K562 (cell line): Measurements from ENCODE around the gene UBE2E2. TPM values are rescaled to one million over a fixed set of nuclear protein-coding genes. Genes with fewer than 3 reads are reported as not detected.

ENCODE experiments used
- ATAC-seq: fragments of 200-7000 bp; cut with Tn5 transposase; 3 replicates; pipeline ENCODE4 v1.9.1; 2020; ENCODE audit warnings: moderate library complexity
- BruUV-seq: library from RNA; stranded (reverse); fragments of 400-500 nt; replicated peaks from 2 replicates; lab custom pipeline; 2021; lab: Mats Ljungman, UMichigan
- CTCF ChIA-PET: fragments of 300-600 bp; formaldehyde crosslinking; extraction: SDS; loops from one replicate; lab custom pipeline; 2021; ENCODE audit warnings: low intra/inter-chr PET ratio; lab: Yijun Ruan, JAX
- POLR2A ChIA-PET: fragments of 300-600, 350-650 bp; sonication (Branson Sonifier 250); formaldehyde crosslinking; extraction: SDS; loops from one replicate; lab custom pipeline; 2021; ENCODE audit warnings: antibody characterized with exemption, inconsistent platforms; lab: Yijun Ruan, JAX
- DNase-seq, 4 experiments: peaks; one replicate each; pipeline versions ENCODE4 v3.0.0 to v3.0.0-alpha.2; 2011 to 2018; ENCODE audit warnings: low spot score in 3 of 4, mixed read lengths in 3 of 4; ENCODE audit errors: extremely low read depth in 1 of 4
- FAIRE-seq: peaks from 2 replicates; lab custom pipeline; 2011; peaks lifted over from hg19 to GRCh38; lab: Jason Lieb, UNC
- H2AFZ ChIP-seq: 2 replicates; pipeline ENCODE4 v1.6.0; 2011; ENCODE audit warnings: low read depth, low read length, control low read depth, inconsistent platforms
- H3K27ac ChIP-seq: fragments of 200-600 bp; 3 replicates; pipeline ENCODE4 v1.8.0; 2011; ENCODE audit warnings: low read depth, mild to moderate bottlenecking, control low read depth, inconsistent platforms, low read length, moderate library complexity, mixed read lengths; ENCODE audit errors: extremely low read depth
- H3K27me3 ChIP-seq, 2 experiments: fragments of 300-600 bp in 1 of 2; 2 replicates in 1 of 2; 3 replicates in 1 of 2; pipeline versions ENCODE4 v1.6.0 to v1.8.0; 2011; ENCODE audit warnings: inconsistent platforms in 2 of 2, low read length in 2 of 2, mild to moderate bottlenecking in 1 of 2, mixed read lengths in 1 of 2, moderate library complexity in 1 of 2; ENCODE audit not compliant: control insufficient read depth in 2 of 2, insufficient read depth in 2 of 2
- H3K36me3 ChIP-seq: fragments of 300-600 bp; 3 replicates; pipeline ENCODE4 v1.8.0; 2011; ENCODE audit warnings: mild to moderate bottlenecking, low read length, inconsistent platforms; ENCODE audit not compliant: control insufficient read depth, insufficient read depth
- H3K4me1 ChIP-seq, 2 experiments: fragments of 200-600 bp in 1 of 2; replicated peaks in 1 of 2; 2 replicates in 1 of 2; 3 replicates in 1 of 2; pipeline versions ENCODE4 v1.5.1 to v1.8.0; 2011; ENCODE audit warnings: inconsistent platforms in 2 of 2, low read length in 2 of 2, mild to moderate bottlenecking in 1 of 2, mixed read lengths in 1 of 2, moderate library complexity in 1 of 2; ENCODE audit not compliant: control insufficient read depth in 2 of 2, insufficient read depth in 2 of 2
- H3K4me2 ChIP-seq: 2 replicates; pipeline ENCODE4 v1.6.1; 2011; ENCODE audit warnings: low read length, control low read depth, inconsistent platforms, mixed read lengths; ENCODE audit not compliant: insufficient read depth
- H3K4me3 ChIP-seq: fragments of 200-600 bp; sonication (generic), shearing (Covaris generic); 2 replicates; pipeline ENCODE4 v1.5.1; 2016; ENCODE audit warnings: control low read depth, inconsistent platforms
- H3K79me2 ChIP-seq: fragments of 200-600 bp; 3 replicates; pipeline ENCODE4 v1.8.0; 2011; ENCODE audit warnings: low read length, inconsistent platforms; ENCODE audit not compliant: control insufficient read depth, insufficient read depth
- H3K9ac ChIP-seq, 2 experiments: 2 replicates each; pipeline versions ENCODE4 v1.6.0 to v1.6.1; 2011; ENCODE audit warnings: low read depth in 2 of 2, low read length in 2 of 2, control low read depth in 1 of 2, inconsistent platforms in 1 of 2, mild to moderate bottlenecking in 1 of 2, mixed read lengths in 1 of 2; ENCODE audit not compliant: insufficient read depth in 1 of 2
- H3K9me1 ChIP-seq: one replicate; pipeline ENCODE4 v1.6.0; 2011; ENCODE audit warnings: inconsistent platforms, mild to moderate bottlenecking, low read length, moderate library complexity; ENCODE audit not compliant: control insufficient read depth, insufficient read depth
- H3K9me3 ChIP-seq: replicated peaks from 2 replicates; pipeline ENCODE4 v1.5.1; 2011; ENCODE audit warnings: low read depth, low read length, inconsistent platforms; ENCODE audit not compliant: control insufficient read depth, insufficient read depth
- H4K20me1 ChIP-seq: replicated peaks from 2 replicates; pipeline ENCODE4 v1.6.1; 2011; ENCODE audit warnings: low read length, inconsistent platforms, mixed read lengths; ENCODE audit not compliant: control insufficient read depth, insufficient read depth
- EGR1 ChIP-seq: fragments of 450-650 bp; conservative IDR thresholded peaks from 2 replicates; pipeline ENCODE4 v1.6.1; 2017; ENCODE audit warnings: mild to moderate bottlenecking
- ELF1 ChIP-seq: fragments of 200-800 bp; sonication (Bioruptor generic); IDR thresholded peaks from 2 replicates; pipeline ENCODE4 v1.6.1; 2016; ENCODE audit warnings: missing genetic modification characterization, missing compliant biosample characterization
- EP400 ChIP-seq: fragments of 450-650 bp; IDR thresholded peaks from 2 replicates; pipeline ENCODE4 v1.6.1; 2017; ENCODE audit warnings: antibody characterized with exemption, mild to moderate bottlenecking, moderate library complexity
- HDAC2 ChIP-seq: fragments of 450-650 bp; IDR thresholded peaks from 2 replicates; pipeline ENCODE4 v1.6.1; 2016; ENCODE audit warnings: mild to moderate bottlenecking
- HNRNPH1 ChIP-seq: fragments of 200-400 bp; formaldehyde crosslinking; optimal IDR thresholded peaks from 2 replicates; pipeline ENCODE3; 2017; ENCODE audit warnings: low read depth, mild to moderate bottlenecking, low read length, moderate library complexity
- HNRNPLL ChIP-seq: fragments of 200-400 bp; formaldehyde crosslinking; IDR thresholded peaks from 2 replicates; pipeline ENCODE4 v1.6.1; 2017; ENCODE audit warnings: low read length, low read depth, mild to moderate bottlenecking; ENCODE audit not compliant: poor library complexity, severe bottlenecking
- NFIC ChIP-seq: fragments of 450-650 bp; IDR thresholded peaks from 2 replicates; pipeline ENCODE4 v1.6.1; 2017; ENCODE audit warnings: mild to moderate bottlenecking, inconsistent platforms
- NFXL1 ChIP-seq: fragments of 450-650 bp; formaldehyde crosslinking; IDR thresholded peaks from 2 replicates; pipeline ENCODE4 v1.4.0; 2021; ENCODE audit warnings: mild to moderate bottlenecking
- POLR2G ChIP-seq: fragments of 200-400 bp; formaldehyde crosslinking; IDR thresholded peaks from 2 replicates; pipeline ENCODE4 v1.6.1; 2017; ENCODE audit warnings: low read depth, mild to moderate bottlenecking, antibody characterized with exemption, low read length, moderate library complexity
- POLR2H ChIP-seq: IDR thresholded peaks from 2 replicates; pipeline ENCODE4 v1.6.1; 2016; ENCODE audit warnings: missing genetic modification characterization, low read depth, mild to moderate bottlenecking, control low read depth, missing compliant biosample characterization, moderate library complexity
- PYGO2 ChIP-seq: fragments of 450-650 bp; IDR thresholded peaks from 2 replicates; pipeline ENCODE4 v1.6.1; 2016; ENCODE audit warnings: mild to moderate bottlenecking, missing genetic modification characterization, moderate library complexity, missing compliant biosample characterization
- SNRNP70 ChIP-seq: fragments of 200-400 bp; formaldehyde crosslinking; optimal IDR thresholded peaks from 2 replicates; pipeline ENCODE3; 2017; ENCODE audit warnings: low read depth, low read length
- ZNF12 ChIP-seq: sonication (generic); formaldehyde crosslinking; IDR thresholded peaks from 2 replicates; pipeline ENCODE4 v1.4.0; 2020; ENCODE audit warnings: mild to moderate bottlenecking, missing genetic modification reagents
- ZNF76 ChIP-seq: fragments of 250-450 bp; sonication (Bioruptor Pico); IDR thresholded peaks from 2 replicates; pipeline ENCODE4 v1.4.0; 2020; ENCODE audit warnings: mild to moderate bottlenecking, moderate library complexity, borderline replicate concordance
- WGBS: fragments of 100-300 bp; shearing (Covaris generic); methylation state at CpG from one replicate; pipeline ENCODE4 v1.1.6; 2016; ENCODE audit warnings: low coverage, mixed read lengths; ENCODE audit not compliant: insufficient coverage; ENCODE audit errors: missing lambda C conversion rate; 5-methylcytosine and 5-hydroxymethylcytosine counted together
- in situ Hi-C: fragments of 300-500 bp; cut with MboI; formaldehyde crosslinking; loops from 4 replicates; pipeline ENCODE4 v1.15.0; 2018; ENCODE audit warnings: inconsistent platforms, mixed read lengths
- intact Hi-C: fragments of 100-400 bp; cut with micrococcal nuclease; formaldehyde crosslinking; loops from 2 replicates; pipeline ENCODE4 v1.14.2; 2022
- polyA plus RNA-seq, 8 experiments: library from polyadenylated mRNA; depleted of rRNA in 4 of 8; stranded (reverse) in 5 of 8; unstranded in 3 of 8; fragments of >200 nt; fragmentation: Nextera tagmentation in 2 of 8; fragmentation: Illumina TruSeq in 1 of 8; extraction: Ambion mirVana in 2 of 8; extraction: Trizol in 1 of 8; gene quantifications; 2 replicates each; pipeline versions ENCODE4 v1.2.1 to v1.2.3, GENCODE V29; 2011 to 2014; ENCODE audit warnings: inconsistent platforms in 1 of 8, missing spikeins in 1 of 8
- total RNA-seq, 7 experiments: library from RNA; depleted of rRNA in 6 of 7; stranded (reverse); fragments of >200 nt in 6 of 7; fragmentation: Illumina TruSeq in 2 of 7; extraction: Trizol in 2 of 7; gene quantifications; 2 replicates each; pipeline versions ENCODE4 v1.2.1 to v1.2.3, GENCODE V29; 2011 to 2021; ENCODE audit warnings: low replicate concordance in 1 of 7
- TF ChIP-seq, protein P1 (sequence below): fragments of 250-450 bp; sonication (Bioruptor Pico); IDR thresholded peaks from 2 replicates; pipeline ENCODE4 v1.8.0; 2022; ENCODE audit warnings: inconsistent platforms
- TF ChIP-seq, protein P2 (sequence below): fragments of 250-450 bp; sonication (Bioruptor Pico); IDR thresholded peaks from 2 replicates; pipeline ENCODE4 v1.5.0; 2021
- TF ChIP-seq, protein P3 (sequence below), 2 experiments: fragments of 450-650 bp; conservative IDR thresholded peaks; 2 replicates each; pipeline ENCODE4 v1.6.1; 2017; ENCODE audit warnings: mild to moderate bottlenecking in 2 of 2, moderate library complexity in 2 of 2
- TF ChIP-seq, protein P4 (sequence below): sonication (generic); IDR thresholded peaks from 2 replicates; pipeline ENCODE4 v1.6.1; 2016

UBE2E2 gene
- total and polyA plus RNA-seq, 9 of the 15 experiments (the other 6 are each of a cell fraction or from before 2014, with no cell fraction given), result 0.22 to 5.1 (median 1.9) TPM

DNA sequence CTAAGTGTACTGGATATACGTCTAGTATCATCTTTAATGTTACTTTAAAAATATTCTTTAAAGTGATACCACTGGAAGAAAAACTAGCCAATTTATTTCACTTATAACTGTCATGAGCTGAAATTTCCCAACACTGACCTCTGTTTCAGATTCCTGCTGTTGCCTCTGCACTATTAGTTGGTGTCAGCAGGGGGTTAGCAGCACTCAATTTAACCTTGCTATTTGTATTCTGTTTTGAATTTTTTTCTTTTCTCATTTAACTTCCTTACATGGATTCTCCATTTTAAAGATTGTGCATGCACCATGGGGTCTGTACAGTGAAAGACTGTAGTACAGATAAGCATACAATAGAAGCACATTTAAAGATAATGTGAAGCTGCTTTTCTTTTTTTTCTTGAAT lies 169.2 kb downstream of the UBE2E2 start:
- Histone ChIP-seq H3K36me3 (no peaks in the 10 kb centered on the region), H3K27me3 (no peaks in the 10 kb centered on the region), H3K4me2 (no peak overlapping the region), H3K27ac (no peak overlapping the region), H3K9ac (no peak overlapping the region), H3K9me3 (no peaks in the 10 kb centered on the region), H4K20me1 (no peaks in the 10 kb centered on the region), H2AFZ (no peak overlapping the region), H3K79me2 (no peaks in the 10 kb centered on the region), H3K4me3 (no peak overlapping the region), H3K9me1 (no peaks in the 10 kb centered on the region), H3K4me1 (no peaks in the 10 kb centered on the region)
- DNase-seq (no peak), FAIRE-seq (no peak), ATAC-seq (no peak)
- ChIA-PET POLR2A (no interaction called here), CTCF (no interaction called here)
- no TSS peak for BruUV-seq
- 0% methylated on average over 1 of the region's 1 CpG for WGBS
- intact Hi-C loops, result no loop called here
- TF ChIP-seq HDAC2, result no peak
- TF ChIP-seq, protein P1, sequence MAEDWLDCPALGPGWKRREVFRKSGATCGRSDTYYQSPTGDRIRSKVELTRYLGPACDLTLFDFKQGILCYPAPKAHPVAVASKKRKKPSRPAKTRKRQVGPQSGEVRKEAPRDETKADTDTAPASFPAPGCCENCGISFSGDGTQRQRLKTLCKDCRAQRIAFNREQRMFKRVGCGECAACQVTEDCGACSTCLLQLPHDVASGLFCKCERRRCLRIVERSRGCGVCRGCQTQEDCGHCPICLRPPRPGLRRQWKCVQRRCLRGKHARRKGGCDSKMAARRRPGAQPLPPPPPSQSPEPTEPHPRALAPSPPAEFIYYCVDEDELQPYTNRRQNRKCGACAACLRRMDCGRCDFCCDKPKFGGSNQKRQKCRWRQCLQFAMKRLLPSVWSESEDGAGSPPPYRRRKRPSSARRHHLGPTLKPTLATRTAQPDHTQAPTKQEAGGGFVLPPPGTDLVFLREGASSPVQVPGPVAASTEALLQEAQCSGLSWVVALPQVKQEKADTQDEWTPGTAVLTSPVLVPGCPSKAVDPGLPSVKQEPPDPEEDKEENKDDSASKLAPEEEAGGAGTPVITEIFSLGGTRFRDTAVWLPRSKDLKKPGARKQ (CRISPR knock-in tag), result no peak
- TF ChIP-seq NFXL1 (CRISPR knock-in tag), result no peak
- no peak for TF ChIP-seq ZNF12
- no peak for TF ChIP-seq SNRNP70
- TF ChIP-seq ZNF76 (CRISPR knock-in tag), result no peak
- TF ChIP-seq POLR2H (tag), result no peak
- no peak for TF ChIP-seq NFIC
- TF ChIP-seq, protein P2, sequence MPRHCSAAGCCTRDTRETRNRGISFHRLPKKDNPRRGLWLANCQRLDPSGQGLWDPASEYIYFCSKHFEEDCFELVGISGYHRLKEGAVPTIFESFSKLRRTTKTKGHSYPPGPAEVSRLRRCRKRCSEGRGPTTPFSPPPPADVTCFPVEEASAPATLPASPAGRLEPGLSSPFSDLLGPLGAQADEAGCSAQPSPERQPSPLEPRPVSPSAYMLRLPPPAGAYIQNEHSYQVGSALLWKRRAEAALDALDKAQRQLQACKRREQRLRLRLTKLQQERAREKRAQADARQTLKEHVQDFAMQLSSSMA (CRISPR knock-in tag), result no peak
- no peak for TF ChIP-seq POLR2G
- no peak for TF ChIP-seq EGR1
- TF ChIP-seq ELF1 (tag), result no peak
- TF ChIP-seq, protein P3, sequence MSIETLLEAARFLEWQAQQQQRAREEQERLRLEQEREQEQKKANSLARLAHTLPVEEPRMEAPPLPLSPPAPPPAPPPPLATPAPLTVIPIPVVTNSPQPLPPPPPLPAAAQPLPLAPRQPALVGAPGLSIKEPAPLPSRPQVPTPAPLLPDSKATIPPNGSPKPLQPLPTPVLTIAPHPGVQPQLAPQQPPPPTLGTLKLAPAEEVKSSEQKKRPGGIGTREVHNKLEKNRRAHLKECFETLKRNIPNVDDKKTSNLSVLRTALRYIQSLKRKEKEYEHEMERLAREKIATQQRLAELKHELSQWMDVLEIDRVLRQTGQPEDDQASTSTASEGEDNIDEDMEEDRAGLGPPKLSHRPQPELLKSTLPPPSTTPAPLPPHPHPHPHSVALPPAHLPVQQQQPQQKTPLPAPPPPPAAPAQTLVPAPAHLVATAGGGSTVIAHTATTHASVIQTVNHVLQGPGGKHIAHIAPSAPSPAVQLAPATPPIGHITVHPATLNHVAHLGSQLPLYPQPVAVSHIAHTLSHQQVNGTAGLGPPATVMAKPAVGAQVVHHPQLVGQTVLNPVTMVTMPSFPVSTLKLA (conservative IDR thresholded peaks at IDR 0.05), result no peak
- no peak for TF ChIP-seq PYGO2 (tag)
- TF ChIP-seq EP400, result no peak
- TF ChIP-seq HNRNPLL, result no peak
- no peak for TF ChIP-seq HNRNPH1
- TF ChIP-seq, protein P4, sequence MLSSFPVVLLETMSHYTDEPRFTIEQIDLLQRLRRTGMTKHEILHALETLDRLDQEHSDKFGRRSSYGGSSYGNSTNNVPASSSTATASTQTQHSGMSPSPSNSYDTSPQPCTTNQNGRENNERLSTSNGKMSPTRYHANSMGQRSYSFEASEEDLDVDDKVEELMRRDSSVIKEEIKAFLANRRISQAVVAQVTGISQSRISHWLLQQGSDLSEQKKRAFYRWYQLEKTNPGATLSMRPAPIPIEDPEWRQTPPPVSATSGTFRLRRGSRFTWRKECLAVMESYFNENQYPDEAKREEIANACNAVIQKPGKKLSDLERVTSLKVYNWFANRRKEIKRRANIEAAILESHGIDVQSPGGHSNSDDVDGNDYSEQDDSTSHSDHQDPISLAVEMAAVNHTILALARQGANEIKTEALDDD, result no peak
- in situ Hi-C loops, result no loop called here
